Stimulated activated CD8-positive, alpha-beta memory T cell treated with anti-CD3 and anti-CD28 coated beads, Interleukin-7, amount 100 ng/mL, for 48 hours (primary cell): ENCODE data around the gene AFAP1.
A peak's percentile ranks its signal among the peaks of the same experiment; 100 is the strongest.

Experiments used
- DNase-seq, 2 donors: peaks; one replicate each; pipeline ENCODE4 v3.0.0-alpha.2; 2020; ENCODE audit warnings: low read depth in 1 of 2; ENCODE audit errors: extremely low read depth in 1 of 2

AFAP1 gene

GRCh38 chr4:7726665-7727413 is 212.8 kb downstream of the AFAP1 start:
- DNase-seq: no peak

GRCh38 chr4:7725951-7726350 is 213.7 kb downstream of the AFAP1 start:
- no peak for DNase-seq

- DNase-seq: no peak
Observed at GRCh38 chr4:7723625-7724024, 216.0 kb downstream of the AFAP1 start.

- no peak for DNase-seq
Observed at GRCh38 chr4:7722766-7723387, 216.8 kb downstream of the AFAP1 start.

GRCh38 chr4:7721984-7722551 is 217.6 kb downstream of the AFAP1 start:
- DNase-seq: no peak

- peak; percentile 13 to 16 for DNase-seq
Observed at GRCh38 chr4:7719354-7720174, 220.1 kb downstream of the AFAP1 start.

- no peak for DNase-seq
Observed at GRCh38 chr4:7717946-7718490, 221.6 kb downstream of the AFAP1 start.

- DNase-seq: no peak
Observed at GRCh38 chr4:7717161-7717560, 222.5 kb downstream of the AFAP1 start.

- no peak for DNase-seq
Observed at GRCh38 chr4:7716010-7716721, 223.5 kb downstream of the AFAP1 start.

- no peak for DNase-seq
Observed at GRCh38 chr4:7715271-7716009, 224.2 kb downstream of the AFAP1 start.

GRCh38 chr4:7714738-7715137 is 224.9 kb downstream of the AFAP1 start:
- no peak for DNase-seq

- DNase-seq: no peak
Observed at GRCh38 chr4:7714176-7714575, 225.5 kb downstream of the AFAP1 start.

- DNase-seq: no peak
Observed at GRCh38 chr4:7713757-7714156, 225.9 kb downstream of the AFAP1 start.

- no peak for DNase-seq
Observed at GRCh38 chr4:7712021-7712671, 227.5 kb downstream of the AFAP1 start.

GRCh38 chr4:7711307-7711963 is 228.2 kb downstream of the AFAP1 start:
- no peak for DNase-seq

- DNase-seq: no peak
Observed at GRCh38 chr4:7710576-7711306, 228.9 kb downstream of the AFAP1 start.

- no peak for DNase-seq
Observed at GRCh38 chr4:7710126-7710525, 229.5 kb downstream of the AFAP1 start.

- no peak for DNase-seq
Observed at GRCh38 chr4:7709431-7709830, 230.2 kb downstream of the AFAP1 start.
